Loucy (cell line): ENCODE data around the gene ABHD11.

Experiments used
- H2AFZ ChIP-seq: fragments of 200-600 bp; sonication (generic); 2 replicates; pipeline ENCODE4 v1.6.0; 2016; ENCODE audit warnings: antibody characterized with exemption, mild to moderate bottlenecking, low read length, moderate library complexity
- H3F3A ChIP-seq: fragments of 200-600 bp; 2 replicates; pipeline ENCODE4 v1.6.0; 2016; ENCODE audit warnings: antibody characterized with exemption, low read depth, mild to moderate bottlenecking
- H3K27me3 ChIP-seq: fragments of 200-600 bp; sonication (generic); 2 replicates; pipeline ENCODE4 v1.6.1; 2014; ENCODE audit warnings: low read length, mild to moderate bottlenecking; ENCODE audit not compliant: insufficient read depth, poor library complexity, severe bottlenecking
- H3K36me3 ChIP-seq: fragments of 200-600 bp; sonication (generic); 2 replicates; pipeline ENCODE4 v1.6.1; 2016; ENCODE audit warnings: low read length; ENCODE audit not compliant: insufficient read depth
- H3K4me1 ChIP-seq: fragments of 200-600 bp; sonication (generic); 2 replicates; pipeline ENCODE4 v1.5.1; 2014; ENCODE audit warnings: low read length, mild to moderate bottlenecking; ENCODE audit not compliant: insufficient read depth, poor library complexity, severe bottlenecking
- H3K4me2 ChIP-seq: fragments of 200-600 bp; sonication (generic); 2 replicates; pipeline ENCODE4 v1.6.0; 2014; ENCODE audit warnings: antibody characterized with exemption, low read length, low read depth, mild to moderate bottlenecking; ENCODE audit not compliant: poor library complexity, severe bottlenecking
- H3K4me3 ChIP-seq: fragments of 200-600 bp; sonication (generic); 2 replicates; pipeline ENCODE4 v1.5.1; 2014; ENCODE audit warnings: low read length, mild to moderate bottlenecking, mixed read lengths; ENCODE audit not compliant: poor library complexity, severe bottlenecking
- H3K79me2 ChIP-seq: fragments of 200-600 bp; sonication (generic); 2 replicates; pipeline ENCODE4 v1.6.1; 2014; ENCODE audit warnings: low read length; ENCODE audit not compliant: insufficient read depth
- H3K9ac ChIP-seq: fragments of 200-600 bp; sonication (generic); 2 replicates; pipeline ENCODE4 v1.6.0; 2014; ENCODE audit warnings: mild to moderate bottlenecking, low read depth, low read length, moderate library complexity; ENCODE audit not compliant: poor library complexity, severe bottlenecking
- H3K9me2 ChIP-seq: fragments of 200-600 bp; sonication (generic); replicated peaks from 2 replicates; pipeline ENCODE4 v1.6.1; 2016; ENCODE audit warnings: low read depth, low read length, mixed read lengths
- H3K9me3 ChIP-seq: fragments of 200-600 bp; sonication (generic); 2 replicates; pipeline ENCODE4 v1.6.1; 2014; ENCODE audit warnings: mild to moderate bottlenecking, antibody characterized with exemption, low read length, low read depth; ENCODE audit not compliant: insufficient read depth
- H4K20me1 ChIP-seq: fragments of 200-600 bp; sonication (generic); 2 replicates; pipeline ENCODE4 v1.6.0; 2014; ENCODE audit warnings: antibody characterized with exemption, low read length, mild to moderate bottlenecking; ENCODE audit not compliant: insufficient read depth, poor library complexity, severe bottlenecking
- CTCF ChIP-seq: fragments of 200-600 bp; sonication (generic); conservative IDR thresholded peaks from 2 replicates; pipeline ENCODE4 v1.5.1; 2014; ENCODE audit warnings: mild to moderate bottlenecking, antibody characterized with exemption, low read length
- EZH2phosphoT487 ChIP-seq: fragments of 200-600 bp; IDR thresholded peaks from 2 replicates; pipeline ENCODE4 v1.6.1; 2018; ENCODE audit warnings: antibody characterized with exemption, mild to moderate bottlenecking, moderate library complexity, borderline replicate concordance

The ABHD11 gene

GRCh38 chr7:73730485-73730884 is 8.1 kb downstream of the ABHD11 start:
- no peak overlapping the region for H3K4me3 ChIP-seq
- no peaks in the 10 kb centered on the region for H3K9me2 ChIP-seq
- no peak overlapping the region for H3K9ac ChIP-seq
- H3K27me3 ChIP-seq, result no peaks in the 10 kb centered on the region
- H3K9me3 ChIP-seq, result no peaks in the 10 kb centered on the region
- no peaks in the 10 kb centered on the region for H3K79me2 ChIP-seq
- no peaks in the 10 kb centered on the region for H3F3A ChIP-seq
- no peak overlapping the region for H2AFZ ChIP-seq
- peaks cover 5% of the 10 kb centered on the region for H3K4me1 ChIP-seq
- TF ChIP-seq CTCF (no peak), EZH2phosphoT487 (no peak)
- no peaks in the 10 kb centered on the region for H3K36me3 ChIP-seq
- H4K20me1 ChIP-seq, result no peaks in the 10 kb centered on the region
- H3K4me2 ChIP-seq, result no peak overlapping the region

GRCh38 chr7:73728551-73728950 is 10.1 kb downstream of the ABHD11 start:
- Histone ChIP-seq H3K9me2 (no peaks in the 10 kb centered on the region), H3K27me3 (no peaks in the 10 kb centered on the region), H3K79me2 (no peaks in the 10 kb centered on the region), H3K9me3 (no peaks in the 10 kb centered on the region), H3F3A (no peaks in the 10 kb centered on the region), H3K36me3 (no peaks in the 10 kb centered on the region), H3K4me2 (no peak overlapping the region), H4K20me1 (no peaks in the 10 kb centered on the region), H2AFZ (no peak overlapping the region), H3K9ac (no peak overlapping the region), H3K4me3 (no peak overlapping the region), H3K4me1 (no peaks in the 10 kb centered on the region)
- TF ChIP-seq EZH2phosphoT487, result no peak
- no peak for TF ChIP-seq CTCF

GRCh38 chr7:73727952-73728351 is 10.7 kb downstream of the ABHD11 start:
- no peak overlapping the region for H3K9ac ChIP-seq
- no peak overlapping the region for H2AFZ ChIP-seq
- TF ChIP-seq CTCF, result no peak
- TF ChIP-seq EZH2phosphoT487, result no peak
- H3K9me2 ChIP-seq, result no peaks in the 10 kb centered on the region
- no peak overlapping the region for H3K4me3 ChIP-seq
- H3K4me1 ChIP-seq, result no peaks in the 10 kb centered on the region
- H3K4me2 ChIP-seq, result no peak overlapping the region
- no peaks in the 10 kb centered on the region for H3K27me3 ChIP-seq
- H4K20me1 ChIP-seq, result no peaks in the 10 kb centered on the region
- H3K79me2 ChIP-seq, result no peaks in the 10 kb centered on the region
- no peaks in the 10 kb centered on the region for H3K9me3 ChIP-seq
- no peaks in the 10 kb centered on the region for H3K36me3 ChIP-seq
- H3F3A ChIP-seq, result no peaks in the 10 kb centered on the region
